ENCODE measurements around the gene SMIM10L2A. TPM values are rescaled to one million over a fixed set of nuclear protein-coding genes. Genes with fewer than 3 reads are reported as not detected.

The SMIM10L2A gene
- total and polyA plus RNA-seq, 10 of the 15 experiments (the other 5 are each of a cell fraction or from before 2014, with no cell fraction given) = 0.02 to 0.05 (median 0.03) TPM; not detected in 7

DNA sequence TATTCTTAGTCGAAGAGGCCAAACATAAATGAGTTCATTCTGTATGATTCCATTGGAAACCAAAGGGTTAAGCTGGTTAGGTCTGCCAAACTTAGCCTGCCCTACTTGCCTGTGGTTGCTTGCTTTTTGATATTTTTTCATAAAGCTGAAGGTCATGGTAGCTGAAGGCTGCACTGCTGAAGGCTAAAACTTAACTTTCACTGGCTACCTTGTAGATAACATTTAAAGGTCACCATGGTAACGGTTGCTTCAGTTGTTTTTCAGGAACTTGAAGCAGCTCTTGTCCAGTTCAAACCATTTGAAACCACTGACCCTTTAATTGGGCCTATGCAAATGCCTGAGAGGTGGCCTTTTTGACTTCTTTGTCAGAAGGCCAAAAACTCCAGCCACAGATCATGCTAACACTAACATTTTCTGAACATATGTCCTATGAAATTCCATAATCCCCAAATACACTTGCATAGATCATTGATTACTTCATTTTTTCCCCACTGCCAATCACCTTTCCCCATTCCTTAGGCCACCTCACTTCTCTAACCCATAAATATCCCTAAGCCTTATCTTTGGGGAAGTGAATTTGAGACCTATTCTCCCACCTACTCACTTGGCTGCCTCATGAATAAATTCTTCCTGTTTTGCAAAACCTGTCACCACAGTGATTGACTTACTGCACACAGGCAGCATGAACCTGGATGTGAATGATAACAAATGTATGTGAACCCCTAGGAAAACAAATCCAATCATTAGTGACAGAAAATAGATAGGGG is 10.7 kb upstream of the SMIM10L2A start (continued):
- TF ChIP-seq, protein P1, sequence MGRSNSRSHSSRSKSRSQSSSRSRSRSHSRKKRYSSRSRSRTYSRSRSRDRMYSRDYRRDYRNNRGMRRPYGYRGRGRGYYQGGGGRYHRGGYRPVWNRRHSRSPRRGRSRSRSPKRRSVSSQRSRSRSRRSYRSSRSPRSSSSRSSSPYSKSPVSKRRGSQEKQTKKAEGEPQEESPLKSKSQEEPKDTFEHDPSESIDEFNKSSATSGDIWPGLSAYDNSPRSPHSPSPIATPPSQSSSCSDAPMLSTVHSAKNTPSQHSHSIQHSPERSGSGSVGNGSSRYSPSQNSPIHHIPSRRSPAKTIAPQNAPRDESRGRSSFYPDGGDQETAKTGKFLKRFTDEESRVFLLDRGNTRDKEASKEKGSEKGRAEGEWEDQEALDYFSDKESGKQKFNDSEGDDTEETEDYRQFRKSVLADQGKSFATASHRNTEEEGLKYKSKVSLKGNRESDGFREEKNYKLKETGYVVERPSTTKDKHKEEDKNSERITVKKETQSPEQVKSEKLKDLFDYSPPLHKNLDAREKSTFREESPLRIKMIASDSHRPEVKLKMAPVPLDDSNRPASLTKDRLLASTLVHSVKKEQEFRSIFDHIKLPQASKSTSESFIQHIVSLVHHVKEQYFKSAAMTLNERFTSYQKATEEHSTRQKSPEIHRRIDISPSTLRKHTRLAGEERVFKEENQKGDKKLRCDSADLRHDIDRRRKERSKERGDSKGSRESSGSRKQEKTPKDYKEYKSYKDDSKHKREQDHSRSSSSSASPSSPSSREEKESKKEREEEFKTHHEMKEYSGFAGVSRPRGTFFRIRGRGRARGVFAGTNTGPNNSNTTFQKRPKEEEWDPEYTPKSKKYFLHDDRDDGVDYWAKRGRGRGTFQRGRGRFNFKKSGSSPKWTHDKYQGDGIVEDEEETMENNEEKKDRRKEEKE (IDR thresholded peaks at IDR 0.05) = no peak

DNA sequence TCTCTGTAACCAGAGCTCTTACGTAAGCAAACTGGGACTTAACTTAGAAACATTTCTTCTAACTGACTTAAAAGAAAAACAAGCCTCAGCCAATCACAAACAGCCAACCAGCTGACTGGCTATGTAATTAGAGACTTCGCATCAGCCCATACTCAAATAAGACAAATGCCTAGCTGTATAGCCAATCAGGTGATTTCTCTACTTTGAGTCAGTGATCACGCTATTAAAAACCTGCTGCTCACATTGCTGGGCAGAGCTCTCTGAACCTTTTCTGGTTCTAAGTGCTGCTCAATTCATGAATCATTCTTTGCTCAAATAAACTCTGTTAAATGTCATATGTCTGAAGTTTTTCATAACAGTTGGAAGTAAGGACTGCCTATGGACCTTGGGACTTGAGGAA is 9.9 kb upstream of the SMIM10L2A start:
- TF ChIP-seq, protein P2, sequence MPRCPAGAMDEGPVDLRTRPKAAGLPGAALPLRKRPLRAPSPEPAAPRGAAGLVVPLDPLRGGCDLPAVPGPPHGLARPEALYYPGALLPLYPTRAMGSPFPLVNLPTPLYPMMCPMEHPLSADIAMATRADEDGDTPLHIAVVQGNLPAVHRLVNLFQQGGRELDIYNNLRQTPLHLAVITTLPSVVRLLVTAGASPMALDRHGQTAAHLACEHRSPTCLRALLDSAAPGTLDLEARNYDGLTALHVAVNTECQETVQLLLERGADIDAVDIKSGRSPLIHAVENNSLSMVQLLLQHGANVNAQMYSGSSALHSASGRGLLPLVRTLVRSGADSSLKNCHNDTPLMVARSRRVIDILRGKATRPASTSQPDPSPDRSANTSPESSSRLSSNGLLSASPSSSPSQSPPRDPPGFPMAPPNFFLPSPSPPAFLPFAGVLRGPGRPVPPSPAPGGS (IDR thresholded peaks at IDR 0.05; ENCODE audit: borderline replicate concordance, insufficient read depth, low read depth, low read length, poor library complexity, severe bottlenecking) = no peak
- Histone ChIP-seq H4K20me1 (ENCODE audit: control insufficient read depth, insufficient read depth) (no peaks in the 10 kb centered on the region), H3K79me2 (ENCODE audit: control insufficient read depth, insufficient read depth, low read length) (no peaks in the 10 kb centered on the region), H3K9ac (ENCODE audit: control insufficient read depth, insufficient read depth, low read length) (no peak overlapping the region), H3K36me3 (ENCODE audit: control insufficient read depth in 2 of 2, insufficient read depth in 2 of 2, low read length in 1 of 2) (no peaks in the 10 kb centered on the region), H3K4me1 (ENCODE audit: control insufficient read depth, insufficient read depth, low read length) (no peaks in the 10 kb centered on the region), H3K27ac (ENCODE audit: control insufficient read depth, insufficient read depth) (no peak overlapping the region), H2AFZ (ENCODE audit: control insufficient read depth, low read depth, low read length) (no peak overlapping the region), H3K4me2 (ENCODE audit: control insufficient read depth, insufficient read depth) (no peak overlapping the region), H3K9me3 (replicated peaks; ENCODE audit: control insufficient read depth, insufficient read depth, low read length) (no peaks in the 10 kb centered on the region; the same call in 2 of the 3 replicates), H3K4me3 (no peak overlapping the region), H3K27me3 (replicated peaks in 1 of 2; ENCODE audit: control insufficient read depth in 2 of 2, insufficient read depth in 2 of 2, low read length in 1 of 2) (no peaks in the 10 kb centered on the region)
- FAIRE-seq (no peak), DNase-seq (ENCODE audit: low read depth, low spot score) (no peak), ATAC-seq (no peak)
- CTCF ChIA-PET = interaction anchor here (0.6 kb wide), 1 partner anchor 1147 kb away, joined by 3 read pairs; no protein-coding TSS in a partner anchor
- intact Hi-C loops (cut with micrococcal nuclease; ENCODE audit: unreplicated experiment) = no loop called here
- RAD21 ChIA-PET (ENCODE audit: unreplicated experiment) = no interaction called here
- POLR2A ChIA-PET = interaction anchor here (0.7 kb wide), 1 partner anchor 9 kb away, joined by 3 read pairs; no protein-coding TSS in a partner anchor
- WGBS (ENCODE audit: insufficient coverage, insufficient replicate concordance, low lambda C conversion rate, missing lambda C conversion rate) = 13% methylated on average over 3 of the region's 3 CpGs
- in situ Hi-C loops (cut with MboI) = no loop called here
- BruUV-seq (replicated peaks) = no TSS peak
- SMC1A ChIA-PET (ENCODE audit: uncharacterized antibody, unreplicated experiment) = interaction anchor here (1.2 kb wide), 1 partner anchor 16 kb away, joined by 3 read pairs; no protein-coding TSS in a partner anchor
